Common myeloid progenitor, CD34-positive (primary cell): Measurements from ENCODE around the gene TSPAN31.
A peak's percentile ranks its signal among the peaks of the same experiment; 100 is the strongest.

Experiments
- CTCF ChIA-PET: fragments of 350-600 bp; sonication (Branson Sonifier 250); formaldehyde crosslinking; loops from one replicate; lab custom pipeline; 2021; ENCODE audit warnings: antibody characterized with exemption; lab: Charles Lee
- POLR2A ChIA-PET: fragments of 350-600 bp; sonication (Branson Sonifier 250); formaldehyde crosslinking; loops from one replicate; lab custom pipeline; 2021; ENCODE audit warnings: antibody characterized with exemption; lab: Charles Lee
- DNase-seq, 3 donors: peaks; one replicate each; pipeline versions ENCODE4 v3.0.0 to v3.0.0-alpha.2; 2013
- H3K27ac ChIP-seq, 2 experiments: 1 replicate in 1 of 2; 2 replicates in 1 of 2; pipeline ENCODE4 v1.7.0; 2013; ENCODE audit warnings: inconsistent platforms in 2 of 2, low read length in 2 of 2, mild to moderate bottlenecking in 2 of 2, low read depth in 1 of 2, moderate library complexity in 1 of 2; ENCODE audit not compliant: severe bottlenecking in 2 of 2, insufficient read depth in 1 of 2, poor library complexity in 1 of 2
- H3K27me3 ChIP-seq, 5 experiments: replicated peaks in 2 of 5; 1 replicate in 3 of 5; 2 replicates in 2 of 5; pipeline versions ENCODE4 v1.6.1 to v1.7.0; 2013; ENCODE audit warnings: low read length in 4 of 5, mild to moderate bottlenecking in 2 of 5, moderate library complexity in 2 of 5, inconsistent platforms in 1 of 5; ENCODE audit not compliant: insufficient read depth in 5 of 5, control insufficient read depth in 4 of 5
- H3K36me3 ChIP-seq, 4 experiments: 1 replicate in 2 of 4; 2 replicates in 2 of 4; pipeline versions ENCODE4 v1.6.1 to v1.7.0; 2013; ENCODE audit warnings: low read length in 3 of 4, control low read depth in 1 of 4, mild to moderate bottlenecking in 1 of 4; ENCODE audit not compliant: control insufficient read depth in 4 of 4, insufficient read depth in 4 of 4
- H3K4me1 ChIP-seq, 4 experiments: 1 replicate in 3 of 4; 2 replicates in 1 of 4; pipeline versions ENCODE4 v1.6.1 to v1.7.1; 2013; ENCODE audit warnings: low read length in 3 of 4, mild to moderate bottlenecking in 3 of 4, control low read depth in 1 of 4, inconsistent platforms in 1 of 4, moderate library complexity in 1 of 4; ENCODE audit not compliant: control insufficient read depth in 4 of 4, insufficient read depth in 4 of 4; ENCODE audit errors: control extremely low read depth in 1 of 4
- H3K4me3 ChIP-seq, 7 experiments: 1 replicate in 4 of 7; 2 replicates in 3 of 7; pipeline versions ENCODE4 v1.5.1 to v1.7.0; 2013; ENCODE audit warnings: mild to moderate bottlenecking in 7 of 7, low read length in 6 of 7, moderate library complexity in 6 of 7, inconsistent platforms in 2 of 7, low read depth in 2 of 7, control low read depth in 1 of 7; ENCODE audit not compliant: insufficient read depth in 4 of 7, control insufficient read depth in 1 of 7; ENCODE audit errors: extremely low read depth in 1 of 7
- H3K9me3 ChIP-seq, 5 experiments: 1 replicate in 4 of 5; 2 replicates in 1 of 5; pipeline versions ENCODE4 v1.6.1 to v1.7.1; 2013; ENCODE audit warnings: low read length in 4 of 5, mild to moderate bottlenecking in 2 of 5, inconsistent platforms in 1 of 5, low read depth in 1 of 5, moderate library complexity in 1 of 5; ENCODE audit not compliant: control insufficient read depth in 4 of 5, insufficient read depth in 2 of 5; ENCODE audit errors: control extremely low read depth in 1 of 5
- WGBS: methylation state at CpG from one replicate; pipeline ENCODE4 v1.1.5; 2013; ENCODE audit not compliant: insufficient coverage; 5-methylcytosine and 5-hydroxymethylcytosine counted together

Gene TSPAN31

GRCh38 chr12:57763881-57764661 lies 19.2 kb downstream of the TSPAN31 start:
- DNase-seq = no peak
- POLR2A ChIA-PET = no interaction called here

GRCh38 chr12:57764662-57765002 lies 19.8 kb downstream of the TSPAN31 start:
- H3K4me1 ChIP-seq = peaks cover 0 to 29% (median 26%) of the 10 kb centered on the region in 4 experiments
- WGBS = 16% methylated on average over 15 of the region's 17 CpGs
- peak overlapping the region in 6 of 7 experiments; percentile 40 to 77 (median 59) for H3K4me3 ChIP-seq
- peaks cover 0 to 50% (median 20%) of the 10 kb centered on the region in 5 experiments for H3K27me3 ChIP-seq
- ChIA-PET CTCF (interaction anchor here (0.9 to 7.4 kb wide), 4 partner anchors 8 to 36 kb away, joined by 3 to 74 read pairs (median 24); partner anchors contain the start of genes EEF1AKMT3, MARCHF9 and METTL1), POLR2A (no interaction called here)
- H3K9me3 ChIP-seq = no peaks in the 10 kb centered on the region
- peaks cover 2 to 14% (median 9%) of the 10 kb centered on the region in 4 experiments for H3K36me3 ChIP-seq
- no peak for DNase-seq
- no peak overlapping the region for H3K27ac ChIP-seq

More at GRCh38 chr12:57763881-57764661, 19.2 kb downstream of the TSPAN31 start:
- peak overlapping the region in 1 of 7 experiments; percentile 77 for H3K4me3 ChIP-seq
- peaks cover 0 to 10% (median 5%) of the 10 kb centered on the region in 4 experiments for H3K36me3 ChIP-seq
- 95% methylated on average over 4 of the region's 6 CpGs for WGBS
- H3K4me1 ChIP-seq = peaks cover 0 to 29% (median 26%) of the 10 kb centered on the region in 4 experiments
- H3K9me3 ChIP-seq = no peaks in the 10 kb centered on the region
- CTCF ChIA-PET = interaction anchor here (1.5 to 7.4 kb wide), 3 partner anchors 8 to 22 kb away, joined by 4 to 74 read pairs (median 43); partner anchors contain the start of genes EEF1AKMT3, MARCHF9 and METTL1
- H3K27me3 ChIP-seq = peaks cover 0 to 50% (median 20%) of the 10 kb centered on the region in 5 experiments
- no peak overlapping the region for H3K27ac ChIP-seq

- peaks cover 0 to 29% (median 26%) of the 10 kb centered on the region in 4 experiments for H3K4me1 ChIP-seq
- H3K9me3 ChIP-seq = no peaks in the 10 kb centered on the region
- peak in 2 of 3 donors; percentile 60 to 67 for DNase-seq
- peaks cover 0 to 50% (median 20%) of the 10 kb centered on the region in 5 experiments for H3K27me3 ChIP-seq
- H3K4me3 ChIP-seq = peak overlapping the region; percentile 30 to 77 (median 58)
- H3K27ac ChIP-seq = no peak overlapping the region
- ChIA-PET CTCF (interaction anchor here (0.9 to 7.4 kb wide), 4 partner anchors 9 to 36 kb away, joined by 3 to 74 read pairs (median 24); partner anchors contain the start of genes EEF1AKMT3, MARCHF9 and METTL1), POLR2A (no interaction called here)
- peaks cover 3 to 17% (median 13%) of the 10 kb centered on the region in 4 experiments for H3K36me3 ChIP-seq
- 1% methylated on average over 53 of the region's 60 CpGs for WGBS
Measured at GRCh38 chr12:57765003-57765697, 20.3 kb downstream of the TSPAN31 start.

- WGBS = 3% methylated on average over 33 of the region's 40 CpGs
- CTCF ChIA-PET = interaction anchor here (0.7 to 7.4 kb wide), 7 partner anchors 10 to 71 kb away, joined by 3 to 74 read pairs (median 4); partner anchors contain the start of genes EEF1AKMT3, MARCHF9 and METTL1
- peaks cover 2 to 31% (median 30%) of the 10 kb centered on the region in 4 experiments for H3K4me1 ChIP-seq
- DNase-seq = no peak
- H3K27me3 ChIP-seq = peaks cover 0 to 50% (median 20%) of the 10 kb centered on the region in 5 experiments
- H3K4me3 ChIP-seq = peak overlapping the region in 6 of 7 experiments; percentile 40 to 77 (median 59)
- POLR2A ChIA-PET = no interaction called here
- no peaks in the 10 kb centered on the region for H3K9me3 ChIP-seq
- no peak overlapping the region for H3K27ac ChIP-seq
- peaks cover 5 to 23% (median 13%) of the 10 kb centered on the region in 4 experiments for H3K36me3 ChIP-seq
Measured at GRCh38 chr12:57765698-57766463, 21.0 kb downstream of the TSPAN31 start.

GRCh38 chr12:57766464-57767304 lies 21.8 kb downstream of the TSPAN31 start, which contains the start of gene CYP27B1:
TSS of gene CYP27B1 (minus strand) at chr12:57767078. CDS start at chr12:57767041, 37 bp downstream.
- no peaks in the 10 kb centered on the region for H3K9me3 ChIP-seq
- 6% methylated on average over 34 of the region's 38 CpGs for WGBS
- H3K27me3 ChIP-seq = peaks cover 0 to 50% (median 19%) of the 10 kb centered on the region in 5 experiments
- H3K27ac ChIP-seq = no peak within 1 kb of the TSS
- ChIA-PET CTCF (interaction anchor here (0.7 to 4.4 kb wide), 8 partner anchors 7 to 71 kb away, joined by 3 to 43 read pairs (median 6); partner anchors contain the start of gene MARCHF9), POLR2A (no interaction called here)
- peak within 1 kb of the TSS in 4 of 7 experiments; percentile 52 to 77 (median 63) for H3K4me3 ChIP-seq
- peaks cover 2 to 38% (median 37%) of the 10 kb centered on the region in 4 experiments for H3K4me1 ChIP-seq
- DNase-seq = peak in 1 of 3 donors; percentile 35
- H3K36me3 ChIP-seq = peaks cover 5 to 25% (median 13%) of the 10 kb centered on the region in 4 experiments
